CD4-positive, alpha-beta T cell treated with Interleukin-15 for 1 hour (primary cell): ENCODE results near the gene CCDC144A.
"Not testable (repeated sequence)": the region's sequence is repeated elsewhere in the genome, so short reads cannot be mapped to it uniquely, and the experiment has no call there.

Experiments used
- DNase-seq: peaks from one replicate; pipeline ENCODE4 v3.0.0-alpha.2; 2020

CCDC144A gene

DNA sequence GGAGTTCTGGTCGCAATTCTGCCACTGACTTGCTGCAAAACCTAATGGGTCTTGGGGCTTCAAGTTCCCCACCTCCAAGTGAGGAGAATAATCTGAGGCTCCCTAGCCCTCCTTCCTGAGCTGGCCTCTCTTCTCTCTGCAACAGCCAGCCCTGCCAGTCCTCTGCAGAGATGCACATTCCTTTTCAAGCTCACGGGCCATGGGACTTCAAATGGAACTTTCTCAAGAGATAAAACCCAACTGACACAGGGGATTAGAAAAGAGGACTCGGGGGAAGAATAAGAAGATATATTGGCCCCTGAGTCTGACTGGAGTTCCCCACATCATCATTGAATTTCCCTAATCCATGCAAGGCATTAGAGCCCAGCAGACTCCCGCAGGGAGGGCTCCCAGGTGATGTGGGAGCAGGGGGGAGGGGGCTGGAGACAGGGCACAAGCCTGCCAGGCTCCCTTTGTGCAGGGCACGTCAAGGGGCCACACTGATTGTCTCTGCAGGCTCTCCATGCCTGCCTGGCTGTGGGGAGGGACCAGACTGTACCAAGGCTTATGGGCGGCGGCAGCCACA is 131.0 kb downstream of the CCDC144A start:
- no peak for DNase-seq

GRCh38 chr17:16822133-16822532 is 132.1 kb downstream of the CCDC144A start:
- not testable (repeated sequence) for DNase-seq

DNA sequence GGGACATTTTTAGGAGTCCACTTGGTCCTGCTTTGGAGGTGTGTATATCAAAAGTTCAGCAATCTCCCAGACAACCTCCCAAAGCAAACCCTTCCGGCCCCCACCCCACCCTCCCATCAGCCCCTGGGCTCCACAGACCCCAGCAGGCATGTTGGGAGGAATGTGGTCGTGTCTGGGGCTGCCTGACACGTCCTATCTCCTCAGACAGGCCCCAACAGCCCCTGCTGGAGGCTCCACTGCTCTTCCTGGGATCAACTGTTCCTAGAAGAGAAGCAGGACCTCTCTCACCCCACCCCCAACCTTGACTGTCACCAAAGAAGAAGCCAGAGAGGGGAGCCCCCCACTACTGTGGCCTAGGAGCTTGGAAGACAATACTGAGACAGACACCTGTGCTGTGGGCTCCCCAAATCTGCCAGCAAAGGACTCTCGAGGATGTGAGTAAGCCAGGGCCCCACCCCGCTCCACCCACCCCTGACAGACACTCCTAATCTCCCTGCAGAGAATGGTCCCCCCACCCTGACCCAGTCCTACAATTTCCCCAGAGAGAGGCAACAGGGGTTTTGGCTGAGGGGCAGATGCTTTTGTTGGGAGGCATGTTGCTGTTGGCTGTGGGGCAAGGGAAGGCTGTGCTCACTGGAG is 133.8 kb downstream of the CCDC144A start:
- DNase-seq = not testable (repeated sequence)
